ENCODE measurements around the gene SLC22A4. TPM values are rescaled to one million over a fixed set of nuclear protein-coding genes. Genes with fewer than 3 reads are reported as not detected.

Gene SLC22A4
- polyA plus RNA-seq, 2 of the 4 experiments (the other 2 are of a cell fraction) = 3.2 to 4.6 TPM

DNA sequence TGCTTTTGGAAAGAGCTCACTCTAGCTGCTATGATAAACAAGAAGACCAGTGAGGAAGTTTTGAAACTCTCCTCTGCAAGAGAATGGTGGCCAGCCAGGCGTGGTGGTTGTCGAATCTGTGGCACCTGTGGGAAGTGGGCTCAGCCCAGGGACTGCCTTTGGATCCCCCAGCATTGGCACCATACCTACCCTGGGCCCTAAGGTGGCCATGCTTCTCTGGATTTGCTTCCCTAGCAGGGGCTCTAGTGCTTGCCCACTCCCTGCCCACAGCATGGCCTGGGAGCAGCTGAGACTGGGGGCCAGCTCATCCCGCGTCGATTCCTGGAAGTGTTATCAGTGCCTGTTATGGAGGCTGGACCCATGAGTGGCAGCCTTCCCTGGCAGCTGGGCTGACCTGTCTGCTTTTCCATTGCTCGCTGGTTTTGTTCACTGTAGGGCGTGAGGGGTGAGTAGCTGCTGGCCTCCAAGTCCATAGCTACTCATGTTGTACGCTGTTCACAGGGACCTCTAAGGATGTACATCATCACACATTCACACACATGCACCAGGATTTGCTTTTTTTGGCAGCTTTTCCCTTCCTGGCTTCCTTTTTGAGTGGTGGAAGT is 2.3 kb downstream of the SLC22A4 start (continued):
- TF ChIP-seq POLR2A (IDR thresholded peaks at IDR 0.05; ENCODE audit: low read length) (no peak), PHF8 (IDR thresholded peaks at IDR 0.05; ENCODE audit: borderline replicate concordance, low read depth) (no peak), EP300 (IDR thresholded peaks at IDR 0.05) (no peak), TP53 (CRISPR knock-in tag; IDR thresholded peaks at IDR 0.05) (no peak), CHD2 (IDR thresholded peaks at IDR 0.05; ENCODE audit: low read length, partially characterized antibody) (no peak), FOXS1 (CRISPR knock-in tag; IDR thresholded peaks at IDR 0.05) (no peak), ZC3H11A (IDR thresholded peaks at IDR 0.05) (no peak), CBX8 (IDR thresholded peaks at IDR 0.05) (no peak), ZFP36 (IDR thresholded peaks at IDR 0.05; ENCODE audit: borderline replicate concordance, partially characterized antibody) (no peak), SMC3 (IDR thresholded peaks at IDR 0.05) (no peak), RCOR1 (IDR thresholded peaks at IDR 0.05; ENCODE audit: low read depth, low read length) (no peak)

DNA sequence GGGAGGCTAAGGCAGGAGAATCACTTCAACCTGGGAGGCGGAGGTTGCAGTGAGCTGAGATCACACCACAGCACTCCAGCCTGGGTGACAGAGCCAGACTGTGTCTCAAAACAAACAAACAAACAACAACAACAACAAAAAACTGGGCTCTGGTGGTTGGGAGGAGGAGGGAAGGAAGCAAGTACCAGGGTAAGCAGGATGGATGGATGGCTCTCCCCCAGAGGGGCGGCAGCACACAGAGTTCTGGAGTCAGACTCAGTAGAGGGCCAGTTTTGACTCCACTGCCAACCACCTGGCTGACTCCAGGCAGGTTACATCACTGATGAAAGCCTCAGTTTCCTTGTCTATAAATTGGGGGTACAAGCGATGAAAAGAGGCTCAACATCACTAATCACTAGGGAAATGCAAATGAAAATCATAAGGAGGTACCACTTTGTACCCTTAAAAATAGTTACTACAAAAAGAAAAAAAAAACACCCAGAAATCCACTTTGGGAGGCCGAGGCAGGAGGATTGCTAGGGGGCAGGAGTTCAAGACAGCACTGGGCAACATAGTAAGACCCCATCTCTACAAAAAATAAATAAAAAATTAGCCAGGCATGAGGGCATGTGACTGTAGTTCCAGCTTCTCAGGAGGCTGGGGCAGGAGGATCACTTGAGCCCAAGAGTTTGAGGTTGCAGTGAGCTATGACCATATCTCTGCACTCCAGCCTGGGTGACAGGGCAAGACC is 3.2 kb downstream of the SLC22A4 start:
- Histone ChIP-seq H3K4me3 (no peak overlapping the region), H3K4me1 (peaks cover 51% of the 10 kb centered on the region), H3K4me2 (no peak overlapping the region), H3K27ac (peak overlapping the region in 1 of 2 experiments; percentile 99; a peak in 2 of 6 replicates), H3K9me3 (no peaks in the 10 kb centered on the region)
- ChIA-PET CTCF (interaction anchor here (1.2 to 2.4 kb wide), 5 partner anchors 12 to 59 kb away, joined by 3 to 9 read pairs (median 5); no protein-coding TSS in a partner anchor), POLR2A (interaction anchor here (0.6 kb wide), 1 partner anchor 32 kb away, joined by 3 read pairs; no protein-coding TSS in a partner anchor)
- ATAC-seq (no peak), DNase-seq (ENCODE audit: low read depth in 1 of 2, low spot score in 1 of 2) (no peak), FAIRE-seq (no peak)
- TF ChIP-seq POLR2A (IDR thresholded peaks at IDR 0.05; ENCODE audit: low read length) (no peak), FOSL2 (IDR thresholded peaks at IDR 0.05) (no peak), FOSL2 (CRISPR knock-in tag; IDR thresholded peaks at IDR 0.05) (no peak), FOSB (CRISPR knock-in tag; IDR thresholded peaks at IDR 0.05) (no peak), CEBPB (IDR thresholded peaks at IDR 0.05) (no peak)
- TF ChIP-seq, protein P1, sequence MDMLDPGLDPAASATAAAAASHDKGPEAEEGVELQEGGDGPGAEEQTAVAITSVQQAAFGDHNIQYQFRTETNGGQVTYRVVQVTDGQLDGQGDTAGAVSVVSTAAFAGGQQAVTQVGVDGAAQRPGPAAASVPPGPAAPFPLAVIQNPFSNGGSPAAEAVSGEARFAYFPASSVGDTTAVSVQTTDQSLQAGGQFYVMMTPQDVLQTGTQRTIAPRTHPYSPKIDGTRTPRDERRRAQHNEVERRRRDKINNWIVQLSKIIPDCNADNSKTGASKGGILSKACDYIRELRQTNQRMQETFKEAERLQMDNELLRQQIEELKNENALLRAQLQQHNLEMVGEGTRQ (IDR thresholded peaks at IDR 0.05) = no peak
- TF ChIP-seq, protein P2, sequence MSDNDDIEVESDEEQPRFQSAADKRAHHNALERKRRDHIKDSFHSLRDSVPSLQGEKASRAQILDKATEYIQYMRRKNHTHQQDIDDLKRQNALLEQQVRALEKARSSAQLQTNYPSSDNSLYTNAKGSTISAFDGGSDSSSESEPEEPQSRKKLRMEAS (IDR thresholded peaks at IDR 0.05) = no peak
- 96% methylated on average over 4 of the region's 4 CpGs for WGBS (ENCODE audit: missing lambda C conversion rate)

DNA sequence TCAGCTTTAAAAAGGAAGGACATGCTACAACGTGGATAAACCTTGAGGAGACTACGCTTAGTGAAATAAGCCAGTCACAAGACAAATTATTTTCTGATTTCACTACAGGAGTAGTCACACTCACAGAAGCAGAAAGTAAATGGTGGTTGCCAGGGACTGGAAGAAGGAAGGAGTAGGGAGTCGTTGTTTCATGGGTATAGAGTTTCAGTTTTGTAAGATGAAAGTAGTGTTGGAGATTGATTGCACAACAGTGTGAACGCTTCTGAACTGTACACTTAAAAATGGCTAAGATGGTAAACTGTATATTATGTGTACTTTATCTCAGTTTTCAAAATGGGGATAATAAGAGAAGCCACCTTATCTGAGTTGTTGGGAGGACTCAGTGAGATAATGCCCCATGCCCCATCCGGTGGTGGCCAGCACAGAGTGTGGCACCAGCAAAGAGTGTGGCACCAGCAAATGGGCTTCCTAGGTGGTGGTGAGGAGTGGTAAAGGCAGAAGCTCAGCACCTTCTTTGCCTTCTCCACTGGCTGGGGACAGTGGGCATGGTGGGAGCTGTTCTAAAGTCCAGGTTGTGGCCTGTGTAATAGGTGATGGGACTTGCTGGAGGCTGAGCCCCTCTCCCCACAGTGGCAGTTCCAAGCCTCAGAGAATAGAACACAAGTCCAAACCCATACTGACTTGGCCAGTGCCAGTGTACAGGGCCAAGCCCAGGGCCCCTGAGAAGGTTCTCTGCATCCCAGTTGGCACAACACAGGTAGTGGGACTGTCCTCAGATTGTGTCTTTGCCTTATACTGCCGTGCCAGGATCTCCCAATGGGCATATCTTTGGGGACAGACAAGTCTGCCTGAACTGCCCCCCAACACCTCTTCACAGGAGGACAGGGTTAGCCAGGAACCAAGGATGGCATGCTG is 4.4 kb downstream of the SLC22A4 start:
- ChIA-PET POLR2A (no interaction called here), CTCF (interaction anchor here (2.4 kb wide), 1 partner anchor 26 kb away, joined by 9 read pairs; no protein-coding TSS in a partner anchor)
- WGBS (ENCODE audit: missing lambda C conversion rate) = 86% methylated on average over 6 of the region's 6 CpGs
- Histone ChIP-seq H3K4me1 (peaks cover 45% of the 10 kb centered on the region), H3K4me3 (no peak overlapping the region), H3K27ac (peak overlapping the region in 1 of 2 experiments; percentile 31; a peak in 1 of 6 replicates), H3K9me3 (no peaks in the 10 kb centered on the region), H3K4me2 (peak overlapping the region; percentile 5; the same call in 1 of the 3 replicates)
- TF ChIP-seq CEBPB (IDR thresholded peaks at IDR 0.05) (peak; percentile 29 to 57; a peak in 3 of 4 replicates), FOSB (CRISPR knock-in tag; IDR thresholded peaks at IDR 0.05) (no peak)
- no peak for DNase-seq (ENCODE audit: low read depth in 1 of 2, low spot score in 1 of 2)
- FAIRE-seq = no peak
- no peak for ATAC-seq

DNA sequence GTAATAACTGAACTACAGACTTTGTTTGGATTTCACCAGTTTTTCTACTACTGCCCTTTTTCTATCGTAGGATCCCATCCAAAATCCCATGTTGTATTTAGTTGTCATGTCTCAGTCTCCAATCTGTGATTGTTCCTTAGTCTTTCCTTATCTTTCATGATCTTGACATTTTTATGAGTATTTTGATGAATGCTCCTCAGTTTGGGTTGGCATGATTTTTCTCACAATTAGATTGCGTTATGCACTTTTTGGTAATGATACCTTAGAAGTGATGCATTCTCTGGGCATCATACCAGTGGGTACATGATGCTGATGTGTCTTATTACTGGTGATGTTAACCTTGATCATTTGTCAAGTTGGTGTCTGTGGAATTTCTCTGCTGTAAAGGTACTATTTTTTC is 5.7 kb downstream of the SLC22A4 start:
- FAIRE-seq = no peak
- CTCF ChIA-PET = no interaction called here
- WGBS (ENCODE audit: missing lambda C conversion rate) = 81% methylated on average over 2 of the region's 2 CpGs

More for the DNA sequence above, 5.7 kb downstream of the SLC22A4 start:
- Histone ChIP-seq H3K4me3 (no peak overlapping the region), H3K9me3 (no peaks in the 10 kb centered on the region), H3K4me2 (no peak overlapping the region), H3K4me1 (peaks cover 45% of the 10 kb centered on the region), H3K27ac (no peak overlapping the region)
- TF ChIP-seq GATA3 (IDR thresholded peaks at IDR 0.05; ENCODE audit: borderline replicate concordance) = 0 out of 2 replicates have a peak, but pooled peaks have one; percentile 18
- no peak for TF ChIP-seq RCOR1 (IDR thresholded peaks at IDR 0.05; ENCODE audit: low read depth, low read length)
- TF ChIP-seq KDM5A (IDR thresholded peaks at IDR 0.05) = no peak
- no peak for TF ChIP-seq MAFK (IDR thresholded peaks at IDR 0.05; ENCODE audit: partially characterized antibody)
- no peak for TF ChIP-seq RFX5 (IDR thresholded peaks at IDR 0.05)
- TF ChIP-seq, protein P3, sequence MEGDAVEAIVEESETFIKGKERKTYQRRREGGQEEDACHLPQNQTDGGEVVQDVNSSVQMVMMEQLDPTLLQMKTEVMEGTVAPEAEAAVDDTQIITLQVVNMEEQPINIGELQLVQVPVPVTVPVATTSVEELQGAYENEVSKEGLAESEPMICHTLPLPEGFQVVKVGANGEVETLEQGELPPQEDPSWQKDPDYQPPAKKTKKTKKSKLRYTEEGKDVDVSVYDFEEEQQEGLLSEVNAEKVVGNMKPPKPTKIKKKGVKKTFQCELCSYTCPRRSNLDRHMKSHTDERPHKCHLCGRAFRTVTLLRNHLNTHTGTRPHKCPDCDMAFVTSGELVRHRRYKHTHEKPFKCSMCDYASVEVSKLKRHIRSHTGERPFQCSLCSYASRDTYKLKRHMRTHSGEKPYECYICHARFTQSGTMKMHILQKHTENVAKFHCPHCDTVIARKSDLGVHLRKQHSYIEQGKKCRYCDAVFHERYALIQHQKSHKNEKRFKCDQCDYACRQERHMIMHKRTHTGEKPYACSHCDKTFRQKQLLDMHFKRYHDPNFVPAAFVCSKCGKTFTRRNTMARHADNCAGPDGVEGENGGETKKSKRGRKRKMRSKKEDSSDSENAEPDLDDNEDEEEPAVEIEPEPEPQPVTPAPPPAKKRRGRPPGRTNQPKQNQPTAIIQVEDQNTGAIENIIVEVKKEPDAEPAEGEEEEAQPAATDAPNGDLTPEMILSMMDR (IDR thresholded peaks at IDR 0.05) = no peak
- TF ChIP-seq HDAC2 (IDR thresholded peaks at IDR 0.05) = no peak
- ATAC-seq (no peak), DNase-seq (ENCODE audit: low read depth in 1 of 2, low spot score in 1 of 2) (no peak)
- POLR2A ChIA-PET = no interaction called here

Data from A549 (cell line).